Spleen (tissue), 7 donors: ENCODE results near the gene SWSAP1.

Source experiments
- CTCF ChIP-seq, 11 experiments: fragments of 200-600 bp in 7 of 11; fragments of 450-650 bp in 4 of 11; sonication (generic) in 4 of 11; IDR thresholded peaks in 8 of 11; conservative IDR thresholded peaks in 3 of 11; 1 replicate in 7 of 11; 2 replicates in 4 of 11; pipeline versions ENCODE4 v1.4.0 to v1.8.0; 2016 to 2021; ENCODE audit warnings: antibody characterized with exemption in 11 of 11, inconsistent platforms in 4 of 11, mild to moderate bottlenecking in 1 of 11
- POLR2A ChIP-seq, 3 donors: fragments of 450-650 bp; IDR thresholded peaks; one replicate each; pipeline ENCODE4 v1.5.1; 2017; ENCODE audit warnings: antibody characterized with exemption in 3 of 3, mild to moderate bottlenecking in 1 of 3
- POLR2AphosphoS5 ChIP-seq, 3 donors: sonication (generic); formaldehyde crosslinking; IDR thresholded peaks; one replicate each; pipeline ENCODE4 v1.5.1; 2017; ENCODE audit warnings: antibody characterized with exemption in 3 of 3
- donor health status: DM: no; HTN: no; CAD: no; lungs with moderate emphysema.
- donor health status: DM: no; HTN: no; CAD: no.
- donor health status: DM: no; HTN: no; CAD: no.

- TF ChIP-seq CTCF (IDR thresholded peaks at IDR 0.05 in 8 of 11, conservative IDR thresholded peaks at IDR 0.05 in 3 of 11) (no peak), POLR2AphosphoS5 (IDR thresholded peaks at IDR 0.05) (peak; percentile 70 to 83 (median 82)), POLR2A (IDR thresholded peaks at IDR 0.05) (no peak)
Measured at GRCh38 chr19:11422163-11423065, 47.9 kb downstream of the SWSAP1 start.
